HCT116 (cell line): ENCODE measurements around the gene RGS13.

Source experiments
- EZH2 ChIP-seq: fragments of 200-600 bp; sonication (generic); IDR thresholded peaks from 2 replicates; pipeline ENCODE4 v1.6.1; 2017; ENCODE audit warnings: antibody characterized with exemption, mixed run types
- EZH2phosphoT487 ChIP-seq: fragments of 200-600 bp; IDR thresholded peaks from 2 replicates; pipeline ENCODE4 v1.6.1; 2018; ENCODE audit warnings: antibody characterized with exemption, borderline replicate concordance
- POLR2A ChIP-seq: IDR thresholded peaks from 2 replicates; pipeline ENCODE4 v1.7.0; 2011; ENCODE audit warnings: borderline replicate concordance; ENCODE audit not compliant: insufficient read depth, insufficient read length; ENCODE audit errors: extremely low read depth
- POLR2AphosphoS5 ChIP-seq: IDR thresholded peaks from 2 replicates; pipeline ENCODE4 v1.6.1; 2011; ENCODE audit warnings: mild to moderate bottlenecking, low read depth, low read length, moderate library complexity
- RAD21 ChIP-seq: IDR thresholded peaks from 2 replicates; pipeline ENCODE4 v1.6.1; 2012; ENCODE audit warnings: low read depth, mild to moderate bottlenecking
- SIN3A ChIP-seq: IDR thresholded peaks from 2 replicates; pipeline ENCODE4 v1.6.1; 2012; ENCODE audit warnings: low read depth
- SP1 ChIP-seq: IDR thresholded peaks from 2 replicates; pipeline ENCODE4 v1.6.1; 2012; ENCODE audit warnings: low read depth
- YY1 ChIP-seq: IDR thresholded peaks from 2 replicates; pipeline ENCODE4 v1.6.1; 2011; ENCODE audit warnings: low read length, low read depth, moderate library complexity, mild to moderate bottlenecking; ENCODE audit not compliant: insufficient replicate concordance; ENCODE audit errors: extremely low read depth
- ZFX ChIP-seq: fragments of 450-650 bp; IDR thresholded peaks from 2 replicates; pipeline ENCODE4 v1.6.1; 2017
- ZNF274 ChIP-seq: fragments of 200-500 bp; sonication (Bioruptor generic); IDR thresholded peaks from 2 replicates; pipeline ENCODE4 v1.6.1; 2014; ENCODE audit warnings: mild to moderate bottlenecking, low read depth, low read length, inconsistent platforms
- TF ChIP-seq, protein P1 (sequence below), 3 experiments: fragments of 200-600 bp in 1 of 3; sonication (generic) in 1 of 3; IDR thresholded peaks in 2 of 3; conservative IDR thresholded peaks in 1 of 3; 2 replicates each; pipeline ENCODE4 v1.5.1; 2012 to 2017; ENCODE audit warnings: low read depth in 2 of 3, low read length in 2 of 3, antibody characterized with exemption in 1 of 3, borderline replicate concordance in 1 of 3, control low read depth in 1 of 3, mild to moderate bottlenecking in 1 of 3, mixed read lengths in 1 of 3, mixed run types in 1 of 3, moderate library complexity in 1 of 3; ENCODE audit not compliant: insufficient read depth in 1 of 3
- TF ChIP-seq, protein P2 (sequence below): IDR thresholded peaks from 2 replicates; pipeline ENCODE4 v1.6.1; 2011; ENCODE audit warnings: mild to moderate bottlenecking, low read length, moderate library complexity; ENCODE audit not compliant: insufficient replicate concordance; ENCODE audit errors: extremely low read depth
- TF ChIP-seq, protein P3 (sequence below): IDR thresholded peaks from 2 replicates; pipeline ENCODE4 v1.6.1; 2012
- TF ChIP-seq, protein P4 (sequence below): IDR thresholded peaks from 2 replicates; pipeline ENCODE4 v1.6.1; 2012

DNA sequence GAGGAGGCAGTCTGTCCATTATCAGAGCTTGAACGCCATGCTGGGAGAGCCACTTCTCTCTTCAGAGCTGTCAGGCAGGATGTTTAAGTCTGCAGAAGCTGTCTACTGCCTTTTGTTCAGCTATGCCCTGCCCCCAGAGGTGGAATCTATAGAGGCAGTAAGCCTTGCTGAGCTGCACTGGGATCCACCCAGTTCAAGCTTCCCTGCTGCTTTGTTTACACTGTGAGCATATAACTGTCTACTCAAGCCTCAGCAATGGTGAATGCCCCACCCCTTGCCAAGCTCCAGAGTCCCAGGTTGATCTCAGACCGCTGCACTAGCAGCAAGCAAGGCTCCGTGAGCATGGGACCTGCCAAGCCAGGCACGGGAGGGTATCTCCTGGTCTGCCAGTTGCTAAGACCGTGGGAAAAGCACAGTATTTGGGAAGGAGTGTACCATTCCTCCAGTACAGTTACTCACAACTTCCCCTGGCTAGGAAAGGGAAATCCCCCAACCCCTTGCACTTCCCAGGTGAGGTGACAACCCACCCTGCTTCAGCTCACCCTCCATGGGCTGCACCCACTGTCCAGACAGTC lies 32.5 kb downstream of the RGS13 start:
- TF ChIP-seq, protein P1, sequence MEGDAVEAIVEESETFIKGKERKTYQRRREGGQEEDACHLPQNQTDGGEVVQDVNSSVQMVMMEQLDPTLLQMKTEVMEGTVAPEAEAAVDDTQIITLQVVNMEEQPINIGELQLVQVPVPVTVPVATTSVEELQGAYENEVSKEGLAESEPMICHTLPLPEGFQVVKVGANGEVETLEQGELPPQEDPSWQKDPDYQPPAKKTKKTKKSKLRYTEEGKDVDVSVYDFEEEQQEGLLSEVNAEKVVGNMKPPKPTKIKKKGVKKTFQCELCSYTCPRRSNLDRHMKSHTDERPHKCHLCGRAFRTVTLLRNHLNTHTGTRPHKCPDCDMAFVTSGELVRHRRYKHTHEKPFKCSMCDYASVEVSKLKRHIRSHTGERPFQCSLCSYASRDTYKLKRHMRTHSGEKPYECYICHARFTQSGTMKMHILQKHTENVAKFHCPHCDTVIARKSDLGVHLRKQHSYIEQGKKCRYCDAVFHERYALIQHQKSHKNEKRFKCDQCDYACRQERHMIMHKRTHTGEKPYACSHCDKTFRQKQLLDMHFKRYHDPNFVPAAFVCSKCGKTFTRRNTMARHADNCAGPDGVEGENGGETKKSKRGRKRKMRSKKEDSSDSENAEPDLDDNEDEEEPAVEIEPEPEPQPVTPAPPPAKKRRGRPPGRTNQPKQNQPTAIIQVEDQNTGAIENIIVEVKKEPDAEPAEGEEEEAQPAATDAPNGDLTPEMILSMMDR (IDR thresholded peaks at IDR 0.05 in 2 of 3, conservative IDR thresholded peaks at IDR 0.05 in 1 of 3; ENCODE audit: borderline replicate concordance in 1 of 3, insufficient read depth in 1 of 3, low read depth in 2 of 3, low read length in 2 of 3): no peak
- no peak for TF ChIP-seq POLR2AphosphoS5
- no peak for TF ChIP-seq POLR2A
- TF ChIP-seq SP1: no peak
- TF ChIP-seq RAD21: no peak
- no peak for TF ChIP-seq SIN3A
- TF ChIP-seq EZH2phosphoT487: no peak
- TF ChIP-seq ZFX: no peak
- no peak for TF ChIP-seq YY1
- TF ChIP-seq, protein P2, sequence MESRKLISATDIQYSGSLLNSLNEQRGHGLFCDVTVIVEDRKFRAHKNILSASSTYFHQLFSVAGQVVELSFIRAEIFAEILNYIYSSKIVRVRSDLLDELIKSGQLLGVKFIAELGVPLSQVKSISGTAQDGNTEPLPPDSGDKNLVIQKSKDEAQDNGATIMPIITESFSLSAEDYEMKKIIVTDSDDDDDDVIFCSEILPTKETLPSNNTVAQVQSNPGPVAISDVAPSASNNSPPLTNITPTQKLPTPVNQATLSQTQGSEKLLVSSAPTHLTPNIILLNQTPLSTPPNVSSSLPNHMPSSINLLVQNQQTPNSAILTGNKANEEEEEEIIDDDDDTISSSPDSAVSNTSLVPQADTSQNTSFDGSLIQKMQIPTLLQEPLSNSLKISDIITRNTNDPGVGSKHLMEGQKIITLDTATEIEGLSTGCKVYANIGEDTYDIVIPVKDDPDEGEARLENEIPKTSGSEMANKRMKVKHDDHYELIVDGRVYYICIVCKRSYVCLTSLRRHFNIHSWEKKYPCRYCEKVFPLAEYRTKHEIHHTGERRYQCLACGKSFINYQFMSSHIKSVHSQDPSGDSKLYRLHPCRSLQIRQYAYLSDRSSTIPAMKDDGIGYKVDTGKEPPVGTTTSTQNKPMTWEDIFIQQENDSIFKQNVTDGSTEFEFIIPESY: no peak
- TF ChIP-seq EZH2: no peak
- TF ChIP-seq, protein P3, sequence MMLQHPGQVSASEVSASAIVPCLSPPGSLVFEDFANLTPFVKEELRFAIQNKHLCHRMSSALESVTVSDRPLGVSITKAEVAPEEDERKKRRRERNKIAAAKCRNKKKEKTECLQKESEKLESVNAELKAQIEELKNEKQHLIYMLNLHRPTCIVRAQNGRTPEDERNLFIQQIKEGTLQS: no peak
- TF ChIP-seq, protein P4, sequence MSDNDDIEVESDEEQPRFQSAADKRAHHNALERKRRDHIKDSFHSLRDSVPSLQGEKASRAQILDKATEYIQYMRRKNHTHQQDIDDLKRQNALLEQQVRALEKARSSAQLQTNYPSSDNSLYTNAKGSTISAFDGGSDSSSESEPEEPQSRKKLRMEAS: no peak
- no peak for TF ChIP-seq ZNF274
